ENCODE data around the gene SLC35D2. TPM values are rescaled to one million over a fixed set of nuclear protein-coding genes. Genes with fewer than 3 reads are reported as not detected.
"Not testable (repeated sequence)": the region's sequence is repeated elsewhere in the genome, so short reads cannot be mapped to it uniquely, and the experiment has no call there.

SLC35D2 gene
- total and polyA plus RNA-seq, 3 experiments from 2014 or later, result 7.9 to 29.1 (median 8.3) TPM

GRCh38 chr9:96381696-96382095, 1.8 kb downstream of the SLC35D2 start:
- Histone ChIP-seq H3K4me3 (ENCODE audit: low read length) (no peak overlapping the region), H3K27me3 (ENCODE audit: insufficient read depth, low read length, poor library complexity, severe bottlenecking) (no peaks in the 10 kb centered on the region), H3K36me3 (ENCODE audit: insufficient read depth, low read length) (no peaks in the 10 kb centered on the region), H3K4me1 (ENCODE audit: insufficient read depth, low read length) (peaks cover 16% of the 10 kb centered on the region), H3K9me3 (ENCODE audit: low read length) (no peaks in the 10 kb centered on the region), H3K27ac (ENCODE audit: low read depth, low read length) (no peak overlapping the region)
- POLR2A ChIA-PET, result interaction anchor here (0.6 kb wide), 1 partner anchor 43 kb away, joined by 3 read pairs; no protein-coding TSS in a partner anchor
- no peak for DNase-seq
- CTCF ChIA-PET, result interaction anchor here (0.8 kb wide), 1 partner anchor 9 kb away, joined by 4 read pairs; no protein-coding TSS in a partner anchor
- Mint-ChIP-seq H3K4me3 (peak overlapping the region; percentile 0 to 93 (median 46)), H3K4me1 (peaks cover 38 to 56% (median 50%) of the 10 kb centered on the region in 3 donors), H3K27me3 (no peaks in the 10 kb centered on the region), H3K36me3 (peaks cover 0 to 31% (median 13%) of the 10 kb centered on the region in 3 donors), H3K27ac (peak overlapping the region in 4 of 8 donors; percentile 51 to 79 (median 52)), H3K9me3 (no peaks in the 10 kb centered on the region)

GRCh38 chr9:96381125-96381524, 2.4 kb downstream of the SLC35D2 start:
- Histone ChIP-seq H3K4me1 (ENCODE audit: insufficient read depth, low read length) (peaks cover 16% of the 10 kb centered on the region), H3K4me3 (ENCODE audit: low read length) (no peak overlapping the region), H3K9me3 (ENCODE audit: low read length) (no peaks in the 10 kb centered on the region), H3K27ac (ENCODE audit: low read depth, low read length) (no peak overlapping the region), H3K27me3 (ENCODE audit: insufficient read depth, low read length, poor library complexity, severe bottlenecking) (no peaks in the 10 kb centered on the region), H3K36me3 (ENCODE audit: insufficient read depth, low read length) (no peaks in the 10 kb centered on the region)
- H3K4me3 Mint-ChIP-seq, result peak overlapping the region; percentile 7 to 86 (median 29)
- peaks cover 38 to 56% (median 50%) of the 10 kb centered on the region in 3 donors for H3K4me1 Mint-ChIP-seq
- ChIA-PET CTCF (no interaction called here), POLR2A (no interaction called here)
- H3K36me3 Mint-ChIP-seq, result peaks cover 0 to 32% (median 13%) of the 10 kb centered on the region in 3 donors
- no peak for DNase-seq
- H3K27me3 Mint-ChIP-seq, result no peaks in the 10 kb centered on the region
- H3K27ac Mint-ChIP-seq, result peak overlapping the region in 5 of 8 donors; percentile 5 to 79 (median 69)
- H3K9me3 Mint-ChIP-seq, result no peaks in the 10 kb centered on the region

- Mint-ChIP-seq H3K27ac (peak overlapping the region in 1 of 8 donors; percentile 75), H3K36me3 (peaks cover 0 to 35% (median 13%) of the 10 kb centered on the region in 3 donors), H3K9me3 (no peaks in the 10 kb centered on the region), H3K4me3 (no peak overlapping the region), H3K27me3 (no peaks in the 10 kb centered on the region), H3K4me1 (peaks cover 35 to 59% (median 50%) of the 10 kb centered on the region in 3 donors)
- Histone ChIP-seq H3K27ac (ENCODE audit: low read depth, low read length) (no peak overlapping the region), H3K9me3 (ENCODE audit: low read length) (no peaks in the 10 kb centered on the region), H3K36me3 (ENCODE audit: insufficient read depth, low read length) (no peaks in the 10 kb centered on the region), H3K4me1 (ENCODE audit: insufficient read depth, low read length) (peaks cover 16% of the 10 kb centered on the region), H3K27me3 (ENCODE audit: insufficient read depth, low read length, poor library complexity, severe bottlenecking) (no peaks in the 10 kb centered on the region), H3K4me3 (ENCODE audit: low read length) (no peak overlapping the region)
- ChIA-PET POLR2A (no interaction called here), CTCF (no interaction called here)
- DNase-seq, result no peak
These were observed 4.0 kb downstream of the SLC35D2 start for GRCh38 chr9:96379461-96379860.

- peaks cover 29 to 52% (median 43%) of the 10 kb centered on the region in 3 donors for H3K4me1 Mint-ChIP-seq
These were observed 5.3 kb downstream of the SLC35D2 start for GRCh38 chr9:96378187-96378586.

GRCh38 chr9:96376891-96377874, 6.3 kb downstream of the SLC35D2 start:
- Mint-ChIP-seq H3K9me3 (no peaks in the 10 kb centered on the region), H3K36me3 (peaks cover 0 to 31% (median 13%) of the 10 kb centered on the region in 3 donors), H3K27ac (peak overlapping the region in 4 of 8 donors; percentile 2 to 83 (median 12)), H3K4me3 (no peak overlapping the region), H3K4me1 (peaks cover 23 to 43% (median 34%) of the 10 kb centered on the region in 3 donors), H3K27me3 (no peaks in the 10 kb centered on the region)
- H3K4me3 ChIP-seq (ENCODE audit: low read length), result no peak overlapping the region
- H3K27me3 ChIP-seq (ENCODE audit: insufficient read depth, low read length, poor library complexity, severe bottlenecking), result no peaks in the 10 kb centered on the region
- ChIA-PET CTCF (interaction anchor here (1.0 kb wide), 1 partner anchor 13 kb away, joined by 3 read pairs; no protein-coding TSS in a partner anchor), POLR2A (no interaction called here)
- H3K36me3 ChIP-seq (ENCODE audit: insufficient read depth, low read length), result no peaks in the 10 kb centered on the region
- DNase-seq, result no peak
- H3K9me3 ChIP-seq (ENCODE audit: low read length), result no peaks in the 10 kb centered on the region
- peaks cover 8% of the 10 kb centered on the region for H3K4me1 ChIP-seq (ENCODE audit: insufficient read depth, low read length)
- H3K27ac ChIP-seq (ENCODE audit: low read depth, low read length), result no peak overlapping the region

More at GRCh38 chr9:96378187-96378586, 5.3 kb downstream of the SLC35D2 start:
- DNase-seq, result no peak
- ChIA-PET POLR2A (interaction anchor here (0.6 kb wide), 1 partner anchor 32 kb away, joined by 5 read pairs; no protein-coding TSS in a partner anchor), CTCF (no interaction called here)
- Mint-ChIP-seq H3K4me3 (no peak overlapping the region), H3K36me3 (peaks cover 0 to 32% (median 13%) of the 10 kb centered on the region in 3 donors), H3K27ac (peak overlapping the region in 1 of 8 donors; percentile 50), H3K9me3 (no peaks in the 10 kb centered on the region), H3K27me3 (no peaks in the 10 kb centered on the region)
- H3K4me1 ChIP-seq (ENCODE audit: insufficient read depth, low read length), result peaks cover 16% of the 10 kb centered on the region
- no peaks in the 10 kb centered on the region for H3K9me3 ChIP-seq (ENCODE audit: low read length)
- H3K4me3 ChIP-seq (ENCODE audit: low read length), result no peak overlapping the region
- no peaks in the 10 kb centered on the region for H3K36me3 ChIP-seq (ENCODE audit: insufficient read depth, low read length)
- H3K27ac ChIP-seq (ENCODE audit: low read depth, low read length), result no peak overlapping the region
- no peaks in the 10 kb centered on the region for H3K27me3 ChIP-seq (ENCODE audit: insufficient read depth, low read length, poor library complexity, severe bottlenecking)

- H3K4me1 ChIP-seq (ENCODE audit: insufficient read depth, low read length); H3K27ac ChIP-seq (ENCODE audit: low read depth, low read length); H3K9me3 ChIP-seq (ENCODE audit: low read length); H3K36me3 ChIP-seq (ENCODE audit: insufficient read depth, low read length); H3K27me3 Mint-ChIP-seq; H3K9me3 Mint-ChIP-seq; H3K4me3 ChIP-seq (ENCODE audit: low read length); POLR2A ChIA-PET; DNase-seq; H3K27me3 ChIP-seq (ENCODE audit: insufficient read depth, low read length, poor library complexity, severe bottlenecking); H3K4me3 Mint-ChIP-seq: not testable (repeated sequence)
- CTCF ChIA-PET, result interaction anchor here (0.7 kb wide), 1 partner anchor 409 kb away, joined by 4 read pairs; no protein-coding TSS in a partner anchor
- Mint-ChIP-seq H3K27ac (peak overlapping the region in 1 of 8 donors; percentile 88), H3K36me3 (peaks cover 0 to 21% (median 8%) of the 10 kb centered on the region in 3 donors), H3K4me1 (peaks cover 11 to 33% (median 17%) of the 10 kb centered on the region in 3 donors)
These were observed 8.0 kb downstream of the SLC35D2 start for GRCh38 chr9:96375507-96375906.

- no peak for DNase-seq
- H3K27me3 Mint-ChIP-seq, result no peaks in the 10 kb centered on the region
- POLR2A ChIA-PET, result no interaction called here
These were observed 15.6 kb downstream of the SLC35D2 start for GRCh38 chr9:96367943-96368342.

More at GRCh38 chr9:96367943-96368342, 15.6 kb downstream of the SLC35D2 start:
- peaks cover 0 to 13% (median 0%) of the 10 kb centered on the region in 3 donors for H3K4me1 Mint-ChIP-seq
- Histone ChIP-seq H3K27ac (ENCODE audit: low read depth, low read length) (no peak overlapping the region), H3K4me1 (ENCODE audit: insufficient read depth, low read length) (no peaks in the 10 kb centered on the region), H3K27me3 (ENCODE audit: insufficient read depth, low read length, poor library complexity, severe bottlenecking) (no peaks in the 10 kb centered on the region), H3K36me3 (ENCODE audit: insufficient read depth, low read length) (peaks cover 4% of the 10 kb centered on the region), H3K9me3 (ENCODE audit: low read length) (no peaks in the 10 kb centered on the region), H3K4me3 (ENCODE audit: low read length) (no peak overlapping the region)
- H3K36me3 Mint-ChIP-seq, result peaks cover 3 to 27% (median 7%) of the 10 kb centered on the region in 3 donors
- H3K27ac Mint-ChIP-seq, result peak overlapping the region in 1 of 8 donors; percentile 15
- H3K4me3 Mint-ChIP-seq, result no peak overlapping the region
- CTCF ChIA-PET, result no interaction called here
- H3K9me3 Mint-ChIP-seq, result no peaks in the 10 kb centered on the region
